ENCODE results near the gene SSX2IP.

- TF ChIP-seq CTCF (tag by site-specific recombination; IDR thresholded peaks at IDR 0.05): no peak
- no peak for TF ChIP-seq ZNF843 (tag by site-specific recombination; IDR thresholded peaks at IDR 0.05)
- no peak for TF ChIP-seq AEBP2 (tag by site-specific recombination; IDR thresholded peaks at IDR 0.05; ENCODE audit: borderline replicate concordance)
- TF ChIP-seq TCF7L2 (IDR thresholded peaks at IDR 0.05; ENCODE audit: borderline replicate concordance, low read depth, low read length): no peak
- no peak for TF ChIP-seq MYNN (tag by site-specific recombination; IDR thresholded peaks at IDR 0.05; ENCODE audit: borderline replicate concordance)
- TF ChIP-seq GLI4 (tag by site-specific recombination; IDR thresholded peaks at IDR 0.05): no peak
- no peak for TF ChIP-seq ZNF221 (tag by site-specific recombination; IDR thresholded peaks at IDR 0.05; ENCODE audit: borderline replicate concordance)
- TF ChIP-seq ZBTB49 (tag by site-specific recombination; IDR thresholded peaks at IDR 0.05; ENCODE audit: low read depth): no peak
- no peak for TF ChIP-seq ZNF555 (tag by site-specific recombination; conservative IDR thresholded peaks at IDR 0.05)
- no peak for TF ChIP-seq MZF1 (tag by site-specific recombination; IDR thresholded peaks at IDR 0.05; ENCODE audit: borderline replicate concordance)
Observed at GRCh38 chr1:84711869-84712268, 21.6 kb upstream of the SSX2IP start.
